GM18498 (cell line): ENCODE results near the gene B9D1.

Source experiments
- ATAC-seq: cut with Tn5 transposase; IDR thresholded peaks from one replicate; pipeline ENCODE4 v1.9.1; 2021; ENCODE audit warnings: mild to moderate bottlenecking, moderate library complexity; ENCODE audit not compliant: unreplicated experiment

Gene B9D1

GRCh38 chr17:19388791-19389785, 26.6 kb upstream of the B9D1 start:
- no peak for ATAC-seq

GRCh38 chr17:19387921-19388521, 25.5 kb upstream of the B9D1 start:
- ATAC-seq = no peak

- ATAC-seq = no peak
Observed at GRCh38 chr17:19386974-19387920, 24.7 kb upstream of the B9D1 start, which contains the start of gene MFAP4. MFAP4 (minus strand) TSS chr17:19387190; CDS start chr17:19387155, 35 bp downstream.

GRCh38 chr17:19386051-19386929, 23.8 kb upstream of the B9D1 start:
- ATAC-seq = no peak

- ATAC-seq = no peak
Observed at GRCh38 chr17:19385521-19385983, 23.0 kb upstream of the B9D1 start.

GRCh38 chr17:19384723-19385391, 22.3 kb upstream of the B9D1 start:
- ATAC-seq = no peak

GRCh38 chr17:19383681-19384470, 21.4 kb upstream of the B9D1 start:
- ATAC-seq = no peak

GRCh38 chr17:19382531-19383444, 20.3 kb upstream of the B9D1 start:
- no peak for ATAC-seq

GRCh38 chr17:19381741-19382444, 19.4 kb upstream of the B9D1 start:
- no peak for ATAC-seq

- no peak for ATAC-seq
Observed at GRCh38 chr17:19381361-19381740, 18.8 kb upstream of the B9D1 start.

GRCh38 chr17:19380481-19381301, 18.2 kb upstream of the B9D1 start:
- no peak for ATAC-seq

- no peak for ATAC-seq
Observed at GRCh38 chr17:19379361-19380065, 17.0 kb upstream of the B9D1 start.

GRCh38 chr17:19378416-19379360, 16.2 kb upstream of the B9D1 start, which contains the start of gene MAPK7:
MAPK7 (plus strand) TSS chr17:19378498; CDS start chr17:19378901, 403 bp downstream.
- peak; percentile 13 for ATAC-seq
